ENCODE data around the gene ATP9B. TPM values are rescaled to one million over a fixed set of nuclear protein-coding genes. Genes with fewer than 3 reads are reported as not detected.
A peak's percentile ranks its signal among the peaks of the same experiment; 100 is the strongest.

Gene ATP9B
- total RNA-seq, 1 donor from 2014 or later, result 43.9 TPM

DNA sequence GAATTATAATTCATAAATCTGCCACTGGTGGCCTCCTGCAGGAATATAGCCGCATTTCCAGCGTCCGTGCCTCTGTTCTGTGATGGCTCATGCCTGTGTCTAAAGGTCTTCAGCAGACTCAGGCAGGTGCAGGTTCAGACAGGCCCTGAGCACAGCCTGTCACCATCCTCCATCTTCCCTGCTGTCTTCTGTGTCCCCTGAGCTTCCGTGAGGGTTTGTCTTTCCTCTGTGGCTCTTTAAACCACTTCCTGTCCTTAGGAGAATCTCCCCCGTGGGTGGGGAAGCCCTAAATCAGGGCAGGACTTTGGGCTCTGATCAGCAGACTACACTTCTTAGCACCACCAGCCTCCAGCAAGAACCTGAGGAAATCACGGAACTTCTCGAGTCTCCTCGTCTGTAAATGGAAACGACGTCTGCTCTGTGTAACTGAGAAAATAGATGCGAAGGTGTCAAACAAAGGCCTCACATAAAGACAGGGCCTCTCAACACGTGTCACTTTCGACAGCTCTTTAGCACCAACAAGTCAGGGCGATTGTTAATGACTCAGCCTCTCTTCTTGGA lies 302.4 kb downstream of the ATP9B start:
- H3K36me3 ChIP-seq, result peaks cover 8% of the 10 kb centered on the region
- H3K27me3 ChIP-seq, result no peaks in the 10 kb centered on the region
- ATAC-seq, result no peak
- H3K27ac ChIP-seq, result no peak overlapping the region
- no peak for DNase-seq
- H3K9me3 ChIP-seq, result no peaks in the 10 kb centered on the region
- H3K4me3 ChIP-seq, result no peak overlapping the region
- TF ChIP-seq, protein P1, sequence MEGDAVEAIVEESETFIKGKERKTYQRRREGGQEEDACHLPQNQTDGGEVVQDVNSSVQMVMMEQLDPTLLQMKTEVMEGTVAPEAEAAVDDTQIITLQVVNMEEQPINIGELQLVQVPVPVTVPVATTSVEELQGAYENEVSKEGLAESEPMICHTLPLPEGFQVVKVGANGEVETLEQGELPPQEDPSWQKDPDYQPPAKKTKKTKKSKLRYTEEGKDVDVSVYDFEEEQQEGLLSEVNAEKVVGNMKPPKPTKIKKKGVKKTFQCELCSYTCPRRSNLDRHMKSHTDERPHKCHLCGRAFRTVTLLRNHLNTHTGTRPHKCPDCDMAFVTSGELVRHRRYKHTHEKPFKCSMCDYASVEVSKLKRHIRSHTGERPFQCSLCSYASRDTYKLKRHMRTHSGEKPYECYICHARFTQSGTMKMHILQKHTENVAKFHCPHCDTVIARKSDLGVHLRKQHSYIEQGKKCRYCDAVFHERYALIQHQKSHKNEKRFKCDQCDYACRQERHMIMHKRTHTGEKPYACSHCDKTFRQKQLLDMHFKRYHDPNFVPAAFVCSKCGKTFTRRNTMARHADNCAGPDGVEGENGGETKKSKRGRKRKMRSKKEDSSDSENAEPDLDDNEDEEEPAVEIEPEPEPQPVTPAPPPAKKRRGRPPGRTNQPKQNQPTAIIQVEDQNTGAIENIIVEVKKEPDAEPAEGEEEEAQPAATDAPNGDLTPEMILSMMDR (IDR thresholded peaks at IDR 0.05), result no peak
- intact Hi-C loops (cut with DNase I), result no loop called here
- no peaks in the 10 kb centered on the region for H3K4me1 ChIP-seq

DNA sequence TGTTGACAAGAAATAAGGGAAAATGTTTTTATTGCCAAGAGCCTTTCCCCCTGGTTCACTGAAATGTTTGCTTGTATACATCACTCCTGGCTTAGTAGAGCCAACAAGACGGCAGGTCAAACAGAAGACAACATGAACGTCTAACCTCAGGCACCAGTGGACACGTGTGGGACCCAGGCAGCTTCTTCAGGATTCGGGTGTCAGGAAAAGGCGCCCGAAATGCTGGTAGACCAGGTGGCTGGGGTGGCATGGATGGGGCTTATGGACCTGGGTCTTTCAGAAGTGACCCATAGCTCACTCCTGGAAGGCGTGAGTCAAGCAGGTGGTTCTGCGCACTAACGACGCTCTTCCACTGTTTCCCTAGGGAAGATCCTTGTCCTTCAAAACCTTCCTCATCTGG lies 303.3 kb downstream of the ATP9B start:
- DNase-seq, result no peak
- Histone ChIP-seq H3K9me3 (no peaks in the 10 kb centered on the region), H3K4me3 (no peak overlapping the region), H3K27ac (no peak overlapping the region), H3K27me3 (no peaks in the 10 kb centered on the region), H3K36me3 (peaks cover 15% of the 10 kb centered on the region), H3K4me1 (no peaks in the 10 kb centered on the region)
- TF ChIP-seq, protein P1 (IDR thresholded peaks at IDR 0.05), result no peak
- no peak for ATAC-seq
- intact Hi-C loops (cut with DNase I), result no loop called here

DNA sequence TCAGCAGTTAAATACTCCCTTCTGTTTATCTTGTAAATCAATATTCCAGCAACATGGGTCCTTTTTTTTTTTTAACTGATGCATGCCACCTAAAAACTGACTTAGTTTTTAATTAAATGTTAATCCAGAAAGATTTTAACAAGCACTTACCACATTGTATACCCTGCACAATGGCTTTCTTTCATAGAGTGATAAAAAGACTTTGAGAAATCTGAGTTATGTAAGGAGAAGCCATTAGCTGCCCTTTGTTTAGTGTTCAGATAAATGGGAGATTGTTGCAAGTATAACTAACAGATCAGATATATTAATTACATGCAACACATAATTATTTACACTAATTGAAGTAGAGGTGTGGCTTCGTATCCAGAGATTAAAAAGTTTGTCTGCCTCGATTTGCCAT lies 303.8 kb downstream of the ATP9B start:
- Histone ChIP-seq H3K36me3 (peaks cover 19% of the 10 kb centered on the region), H3K9me3 (no peaks in the 10 kb centered on the region), H3K4me3 (no peak overlapping the region), H3K27ac (no peak overlapping the region), H3K4me1 (no peaks in the 10 kb centered on the region), H3K27me3 (no peaks in the 10 kb centered on the region)
- ATAC-seq (no peak), DNase-seq (no peak)
- intact Hi-C loops (cut with DNase I), result no loop called here
- TF ChIP-seq, protein P1 (IDR thresholded peaks at IDR 0.05), result no peak

DNA sequence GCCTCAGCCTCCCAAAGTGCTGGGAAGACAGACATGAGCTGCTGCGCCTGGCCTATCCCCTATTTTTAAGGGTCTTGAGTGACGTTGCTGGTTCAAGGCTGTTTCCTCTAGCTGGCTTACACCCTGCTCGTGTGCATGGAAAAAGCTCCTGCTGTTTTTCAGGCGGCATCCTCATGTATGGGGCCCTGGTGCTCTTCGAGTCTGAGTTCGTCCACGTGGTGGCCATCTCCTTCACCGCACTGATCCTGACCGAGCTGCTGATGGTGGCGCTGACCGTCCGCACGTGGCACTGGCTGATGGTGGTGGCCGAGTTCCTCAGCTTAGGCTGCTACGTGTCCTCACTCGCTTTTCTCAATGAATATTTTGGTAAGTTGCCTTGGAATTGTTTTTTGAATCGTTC lies 304.5 kb downstream of the ATP9B start:
- TF ChIP-seq, protein P1 (IDR thresholded peaks at IDR 0.05), result no peak
- H3K27me3 ChIP-seq, result no peaks in the 10 kb centered on the region
- ATAC-seq (no peak), DNase-seq (no peak)
- no peak overlapping the region for H3K4me3 ChIP-seq
- no peak overlapping the region for H3K27ac ChIP-seq
- H3K4me1 ChIP-seq, result no peaks in the 10 kb centered on the region
- intact Hi-C loops (cut with DNase I), result no loop called here
- no peaks in the 10 kb centered on the region for H3K9me3 ChIP-seq
- H3K36me3 ChIP-seq, result peaks cover 24% of the 10 kb centered on the region

DNA sequence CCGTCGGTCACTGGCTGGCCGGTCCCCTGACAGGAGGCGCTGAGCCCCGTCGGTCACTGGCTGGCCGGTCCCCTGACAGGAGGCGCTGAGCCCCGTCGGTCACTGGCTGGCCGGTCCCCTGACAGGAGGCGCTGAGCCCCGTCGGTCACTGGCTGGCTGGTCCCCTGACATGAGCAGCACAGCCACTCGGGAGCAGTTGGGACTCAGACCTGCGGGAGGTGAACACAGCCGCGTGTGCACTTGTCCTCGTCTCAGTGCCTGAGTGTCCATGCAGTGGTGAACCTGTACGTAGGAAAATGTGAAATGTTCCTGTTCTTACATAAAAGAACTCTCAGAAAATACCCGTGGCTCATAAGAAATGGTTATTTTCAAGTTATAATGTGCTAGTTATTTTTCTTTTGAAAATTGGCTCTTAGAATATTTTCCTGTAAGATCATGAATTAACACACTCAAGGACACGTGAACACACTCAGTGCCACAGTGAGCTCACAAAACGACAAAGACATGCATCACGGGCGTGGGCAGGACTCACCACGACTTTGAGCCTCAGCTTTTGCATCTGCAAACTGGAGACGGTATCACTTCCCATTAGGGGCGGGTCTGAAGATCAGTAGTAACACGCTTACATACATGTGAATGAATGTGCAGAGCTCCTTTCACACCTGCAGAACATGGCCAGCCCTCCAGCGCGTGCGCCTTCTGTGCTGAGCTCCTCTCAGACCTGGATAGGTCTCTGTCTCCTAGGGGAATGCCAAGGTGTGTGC lies 305.4 kb downstream of the ATP9B start:
- H3K9me3 ChIP-seq, result no peaks in the 10 kb centered on the region
- H3K36me3 ChIP-seq, result peaks cover 24% of the 10 kb centered on the region
- DNase-seq (peak; percentile 40), ATAC-seq (no peak)
- no peaks in the 10 kb centered on the region for H3K27me3 ChIP-seq
- intact Hi-C loops (cut with DNase I), result no loop called here
- peaks cover 3% of the 10 kb centered on the region for H3K4me1 ChIP-seq
- H3K27ac ChIP-seq, result no peak overlapping the region
- TF ChIP-seq, protein P1 (IDR thresholded peaks at IDR 0.05), result no peak
- no peak overlapping the region for H3K4me3 ChIP-seq

Measured in upper lobe of right lung (tissue), 1 donor.